ENCODE data around the gene CYP2W1. TPM values are rescaled to one million over a fixed set of nuclear protein-coding genes. Genes with fewer than 3 reads are reported as not detected.
A peak's percentile ranks its signal among the peaks of the same experiment; 100 is the strongest.

CYP2W1 gene
- total RNA-seq, 4 donors from 2014 or later: 2.3 to 23.1 (median 2.5) TPM; not detected in 1

DNA sequence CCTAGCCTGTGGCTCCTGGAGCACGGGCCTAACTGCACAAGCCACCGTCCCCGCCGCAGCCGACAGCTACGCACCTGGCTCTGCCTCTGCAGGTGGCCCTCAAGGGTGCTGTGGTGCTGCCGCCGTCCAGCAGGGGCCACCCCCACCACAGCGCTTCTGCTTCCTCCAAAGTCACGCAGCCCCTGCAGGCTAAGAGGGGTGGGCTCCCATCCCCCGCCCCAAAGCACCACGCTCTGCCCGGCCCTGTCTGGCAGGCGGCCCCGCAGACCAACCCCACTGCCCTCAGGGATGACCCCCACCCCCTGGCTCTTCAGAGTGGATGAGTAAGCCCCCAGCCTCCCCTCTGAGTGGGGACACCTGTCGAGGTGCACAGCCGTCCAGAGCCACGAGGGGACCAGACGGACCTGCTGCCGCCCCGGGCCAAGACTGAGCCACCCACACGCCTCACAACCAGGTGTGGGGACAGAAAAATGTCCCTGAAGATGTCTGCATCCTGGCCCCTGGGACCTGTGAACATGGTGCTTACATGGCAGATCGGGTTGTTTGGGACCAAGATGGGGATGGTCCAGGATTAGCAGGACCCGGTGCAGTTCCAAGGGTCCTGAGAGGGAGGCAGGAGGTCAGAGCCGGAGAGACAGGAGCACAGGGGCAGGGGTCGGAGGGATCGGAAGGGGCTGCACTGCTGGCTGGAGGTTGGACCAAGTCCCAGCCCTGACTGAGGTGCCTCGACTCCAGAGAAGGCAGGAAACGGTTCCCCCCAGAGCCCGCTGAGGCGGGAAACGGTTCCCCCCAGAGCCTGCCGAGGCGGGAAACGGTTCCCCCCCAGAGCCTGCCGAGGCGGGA lies 19.5 kb upstream of the CYP2W1 start:
- Histone ChIP-seq H3K4me1 (peaks cover 0 to 27% (median 15%) of the 10 kb centered on the region in 4 donors), H3K9me3 (no peaks in the 10 kb centered on the region), H3K36me3 (peaks cover 0 to 20% (median 0%) of the 10 kb centered on the region in 3 donors), H3K27ac (no peak overlapping the region), H3K27me3 (no peaks in the 10 kb centered on the region), H3K4me3 (peak overlapping the region in 1 of 4 donors; percentile 12)
- DNase-seq: peak; percentile 48 to 66 (median 50)
- TF ChIP-seq, protein P1, sequence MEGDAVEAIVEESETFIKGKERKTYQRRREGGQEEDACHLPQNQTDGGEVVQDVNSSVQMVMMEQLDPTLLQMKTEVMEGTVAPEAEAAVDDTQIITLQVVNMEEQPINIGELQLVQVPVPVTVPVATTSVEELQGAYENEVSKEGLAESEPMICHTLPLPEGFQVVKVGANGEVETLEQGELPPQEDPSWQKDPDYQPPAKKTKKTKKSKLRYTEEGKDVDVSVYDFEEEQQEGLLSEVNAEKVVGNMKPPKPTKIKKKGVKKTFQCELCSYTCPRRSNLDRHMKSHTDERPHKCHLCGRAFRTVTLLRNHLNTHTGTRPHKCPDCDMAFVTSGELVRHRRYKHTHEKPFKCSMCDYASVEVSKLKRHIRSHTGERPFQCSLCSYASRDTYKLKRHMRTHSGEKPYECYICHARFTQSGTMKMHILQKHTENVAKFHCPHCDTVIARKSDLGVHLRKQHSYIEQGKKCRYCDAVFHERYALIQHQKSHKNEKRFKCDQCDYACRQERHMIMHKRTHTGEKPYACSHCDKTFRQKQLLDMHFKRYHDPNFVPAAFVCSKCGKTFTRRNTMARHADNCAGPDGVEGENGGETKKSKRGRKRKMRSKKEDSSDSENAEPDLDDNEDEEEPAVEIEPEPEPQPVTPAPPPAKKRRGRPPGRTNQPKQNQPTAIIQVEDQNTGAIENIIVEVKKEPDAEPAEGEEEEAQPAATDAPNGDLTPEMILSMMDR (IDR thresholded peaks at IDR 0.05): peak in 2 of 6 experiments; percentile 22 to 41
- no peak for TF ChIP-seq POLR2A (IDR thresholded peaks at IDR 0.05)

DNA sequence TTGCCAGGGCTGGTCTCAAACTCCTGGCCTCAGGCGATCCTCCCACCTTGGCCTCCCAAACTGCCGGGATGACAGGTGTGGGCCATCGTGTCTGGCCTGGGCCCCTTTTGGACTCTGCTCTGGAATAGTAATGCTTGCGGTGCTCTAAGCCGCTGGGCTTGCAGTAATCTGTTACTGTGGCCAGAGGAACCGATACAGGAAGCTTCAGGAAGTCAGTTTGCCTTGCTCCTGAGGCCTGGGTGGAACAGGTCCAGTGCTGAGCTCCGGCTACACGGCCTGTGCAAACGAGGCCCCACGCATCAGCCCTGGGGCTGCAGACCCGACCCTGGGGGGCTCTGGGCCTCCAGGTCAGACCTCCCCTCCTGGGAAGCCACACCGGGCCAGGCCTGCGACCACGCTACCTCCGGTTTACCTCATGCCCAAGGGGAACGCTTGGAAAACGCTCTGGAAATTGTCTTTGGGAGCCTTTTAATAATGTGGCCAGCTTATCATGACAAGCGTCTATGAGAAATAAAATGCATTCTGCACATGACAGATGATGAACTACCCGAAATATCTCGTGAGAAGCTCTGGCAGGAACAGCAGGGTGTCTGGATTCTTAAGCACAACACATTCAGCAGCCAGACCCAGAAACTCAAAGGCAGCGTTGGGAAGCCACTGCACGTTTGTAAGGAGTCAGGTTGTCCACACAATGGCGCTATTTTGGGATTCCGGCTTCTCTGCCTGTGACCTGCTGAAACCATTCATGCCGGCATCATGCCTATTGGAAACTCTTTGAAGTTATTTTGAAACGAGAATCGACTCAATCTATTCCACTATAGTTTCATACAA lies 18.4 kb upstream of the CYP2W1 start:
- TF ChIP-seq POLR2A (IDR thresholded peaks at IDR 0.05): no peak
- TF ChIP-seq, protein P1 (IDR thresholded peaks at IDR 0.05): peak in 1 of 6 experiments; percentile 9
- Histone ChIP-seq H3K27me3 (no peaks in the 10 kb centered on the region), H3K36me3 (peaks cover 0 to 32% (median 0%) of the 10 kb centered on the region in 3 donors), H3K4me1 (peaks cover 0 to 27% (median 15%) of the 10 kb centered on the region in 4 donors), H3K9me3 (no peaks in the 10 kb centered on the region), H3K27ac (peak overlapping the region in 2 of 4 donors; percentile 25 to 76), H3K4me3 (no peak overlapping the region)
- DNase-seq: peak in 1 of 3 donors; percentile 49

DNA sequence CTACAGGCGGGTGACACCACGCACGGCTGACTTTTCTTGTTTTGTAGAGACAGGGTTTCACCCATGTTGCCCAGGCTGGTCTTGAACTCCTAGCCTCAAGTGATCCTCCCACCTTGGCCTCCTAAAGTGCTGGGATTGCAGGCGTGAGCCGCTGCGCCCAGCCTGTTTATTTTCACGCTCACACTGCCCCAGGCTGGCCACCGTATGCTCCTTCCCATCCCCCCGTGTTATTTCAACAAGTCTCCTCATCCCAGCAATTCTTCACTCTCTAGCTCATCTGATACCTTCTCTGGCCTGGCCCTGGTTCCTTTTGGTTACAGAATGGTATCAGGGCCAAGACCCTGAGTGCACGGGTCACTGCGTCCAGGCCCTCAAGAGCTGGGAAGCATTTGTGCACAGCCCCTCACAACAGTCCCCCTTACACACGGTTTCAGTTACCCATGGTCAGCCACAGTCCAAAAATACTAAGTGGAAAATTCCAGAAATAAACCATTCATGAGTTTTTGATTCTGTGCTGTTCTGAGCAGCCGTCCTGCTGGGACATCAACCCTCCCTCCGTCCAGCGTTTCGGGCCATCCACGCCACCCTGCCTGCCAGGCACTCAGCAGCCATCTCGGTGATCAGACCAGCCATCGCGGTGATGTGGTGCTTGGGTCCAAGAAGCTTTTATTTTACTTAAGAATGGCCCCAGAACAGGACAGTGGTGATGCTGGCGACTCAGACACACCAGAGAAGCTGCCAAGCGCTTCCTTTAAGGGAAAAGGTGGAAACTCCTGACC lies 16.5 kb upstream of the CYP2W1 start:
- DNase-seq: no peak
- TF ChIP-seq POLR2A (IDR thresholded peaks at IDR 0.05): no peak
- TF ChIP-seq, protein P1 (IDR thresholded peaks at IDR 0.05): no peak
- H3K27ac ChIP-seq: no peak overlapping the region

DNA sequence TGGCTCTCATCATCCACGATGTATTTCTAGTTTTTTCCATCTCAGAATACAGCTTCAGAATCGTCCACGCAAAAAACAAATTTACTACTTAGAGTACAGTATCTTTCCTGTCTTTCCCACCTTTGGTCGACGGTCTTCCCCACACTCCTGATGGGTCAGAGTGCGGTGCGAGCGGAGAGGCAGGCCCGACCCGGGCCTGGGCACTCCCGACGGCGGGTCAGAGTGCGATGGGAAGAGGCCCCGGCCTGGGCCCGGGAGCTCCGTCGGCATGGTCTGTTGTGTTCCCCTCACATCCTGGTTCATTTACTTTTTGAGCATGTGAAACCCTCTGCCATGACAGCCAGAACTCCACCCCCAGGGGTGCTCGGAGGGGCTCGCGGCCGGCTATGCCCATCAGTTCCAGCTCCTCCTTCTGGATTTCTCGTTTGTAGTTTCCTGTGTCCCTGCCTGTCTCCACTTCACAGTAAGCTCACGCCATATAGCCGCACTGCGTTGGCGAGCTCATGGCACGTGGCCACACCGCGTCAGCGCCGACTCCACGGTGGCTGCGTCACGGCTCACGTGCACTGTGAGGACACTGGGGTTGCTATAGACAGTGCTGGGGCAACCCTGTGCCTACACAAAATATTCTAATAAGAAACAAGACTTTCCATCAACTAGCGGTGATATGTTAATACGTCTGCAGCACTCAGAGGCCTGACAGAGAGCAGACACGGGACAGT lies 15.5 kb upstream of the CYP2W1 start:
- Histone ChIP-seq H3K9me3 (no peaks in the 10 kb centered on the region), H3K4me3 (no peak overlapping the region), H3K27me3 (no peaks in the 10 kb centered on the region), H3K4me1 (peaks cover 0 to 30% (median 15%) of the 10 kb centered on the region in 4 donors), H3K27ac (no peak overlapping the region), H3K36me3 (peaks cover 0 to 60% (median 0%) of the 10 kb centered on the region in 3 donors)
- TF ChIP-seq, protein P1 (IDR thresholded peaks at IDR 0.05): no peak
- no peak for TF ChIP-seq POLR2A (IDR thresholded peaks at IDR 0.05)
- DNase-seq: no peak

More for the DNA sequence above, 16.5 kb upstream of the CYP2W1 start:
- Histone ChIP-seq H3K9me3 (no peaks in the 10 kb centered on the region), H3K4me1 (peaks cover 0 to 27% (median 15%) of the 10 kb centered on the region in 4 donors), H3K27me3 (no peaks in the 10 kb centered on the region), H3K4me3 (no peak overlapping the region), H3K36me3 (peaks cover 0 to 50% (median 0%) of the 10 kb centered on the region in 3 donors)
